HCT116 (cell line): ENCODE data around the gene PIBF1.

ENCODE experiments used
- CTCF ChIP-seq, 3 experiments: fragments of 200-600 bp in 1 of 3; sonication (generic) in 1 of 3; IDR thresholded peaks in 2 of 3; conservative IDR thresholded peaks in 1 of 3; 2 replicates each; pipeline ENCODE4 v1.5.1; 2012 to 2017; ENCODE audit warnings: low read depth in 2 of 3, low read length in 2 of 3, antibody characterized with exemption in 1 of 3, borderline replicate concordance in 1 of 3, control low read depth in 1 of 3, mild to moderate bottlenecking in 1 of 3, mixed read lengths in 1 of 3, mixed run types in 1 of 3, moderate library complexity in 1 of 3; ENCODE audit not compliant: insufficient read depth in 1 of 3
- ELF1 ChIP-seq: IDR thresholded peaks from 2 replicates; pipeline ENCODE4 v1.6.1; 2012; ENCODE audit warnings: low read depth, borderline replicate concordance
- EZH2 ChIP-seq: fragments of 200-600 bp; sonication (generic); IDR thresholded peaks from 2 replicates; pipeline ENCODE4 v1.6.1; 2017; ENCODE audit warnings: antibody characterized with exemption, mixed run types
- POLR2A ChIP-seq: IDR thresholded peaks from 2 replicates; pipeline ENCODE4 v1.7.0; 2011; ENCODE audit warnings: borderline replicate concordance; ENCODE audit not compliant: insufficient read depth, insufficient read length; ENCODE audit errors: extremely low read depth
- RAD21 ChIP-seq: IDR thresholded peaks from 2 replicates; pipeline ENCODE4 v1.6.1; 2012; ENCODE audit warnings: low read depth, mild to moderate bottlenecking
- SIN3A ChIP-seq: IDR thresholded peaks from 2 replicates; pipeline ENCODE4 v1.6.1; 2012; ENCODE audit warnings: low read depth
- YY1 ChIP-seq: IDR thresholded peaks from 2 replicates; pipeline ENCODE4 v1.6.1; 2011; ENCODE audit warnings: low read length, low read depth, moderate library complexity, mild to moderate bottlenecking; ENCODE audit not compliant: insufficient replicate concordance; ENCODE audit errors: extremely low read depth
- TF ChIP-seq, protein P1 (sequence below): IDR thresholded peaks from 2 replicates; pipeline ENCODE4 v1.6.1; 2012

- TF ChIP-seq CTCF (IDR thresholded peaks at IDR 0.05 in 2 of 3, conservative IDR thresholded peaks at IDR 0.05 in 1 of 3; ENCODE audit: borderline replicate concordance in 1 of 3, insufficient read depth in 1 of 3, low read depth in 2 of 3, low read length in 2 of 3) (no peak), SIN3A (no peak), ELF1 (no peak), RAD21 (no peak), POLR2A (no peak), YY1 (no peak), EZH2 (no peak)
- TF ChIP-seq, protein P1, sequence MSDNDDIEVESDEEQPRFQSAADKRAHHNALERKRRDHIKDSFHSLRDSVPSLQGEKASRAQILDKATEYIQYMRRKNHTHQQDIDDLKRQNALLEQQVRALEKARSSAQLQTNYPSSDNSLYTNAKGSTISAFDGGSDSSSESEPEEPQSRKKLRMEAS, result no peak
Observed at GRCh38 chr13:73045031-73045430, 263.1 kb downstream of the PIBF1 start.
